Spinal cord (tissue), 10 donors: ENCODE data around the gene EGFL6. TPM values are rescaled to one million over a fixed set of nuclear protein-coding genes. Genes with fewer than 3 reads are reported as not detected.
"Not testable (repeated sequence)": the region's sequence is repeated elsewhere in the genome, so short reads cannot be mapped to it uniquely, and the experiment has no call there.

Experiments used
- DNase-seq, 6 donors: peaks; one replicate each; pipeline versions ENCODE4 v3.0.0 to v3.0.0-alpha.2; 2013 to 2015; ENCODE audit warnings: low spot score in 6 of 6, low read depth in 4 of 6
- H3K27ac ChIP-seq: one replicate; pipeline ENCODE4 v1.5.1; 2013; ENCODE audit warnings: low read depth, low read length, control low read depth
- H3K27me3 ChIP-seq: one replicate; pipeline ENCODE4 v1.6.1; 2013; ENCODE audit warnings: low read length; ENCODE audit not compliant: control insufficient read depth, insufficient read depth
- H3K36me3 ChIP-seq: one replicate; pipeline ENCODE4 v1.6.1; 2013; ENCODE audit warnings: low read length; ENCODE audit not compliant: control insufficient read depth, insufficient read depth
- H3K4me1 ChIP-seq: one replicate; pipeline ENCODE4 v1.6.1; 2013; ENCODE audit warnings: low read length; ENCODE audit not compliant: control insufficient read depth, insufficient read depth
- H3K4me3 ChIP-seq: one replicate; pipeline ENCODE4 v1.5.1; 2013; ENCODE audit warnings: low read depth, low read length, control low read depth
- H3K9me3 ChIP-seq: one replicate; pipeline ENCODE4 v1.6.1; 2013; ENCODE audit warnings: low read length; ENCODE audit not compliant: control insufficient read depth, insufficient read depth
- WGBS: methylation state at CpG from one replicate; pipeline ENCODE4 v1.1.5; 2013; ENCODE audit warnings: missing lambda C conversion rate; ENCODE audit not compliant: insufficient coverage; 5-methylcytosine and 5-hydroxymethylcytosine counted together
- polyA plus RNA-seq, 2 donors: library from polyadenylated mRNA; unstranded; fragments of 120-200 nt; gene quantifications; one replicate each; pipeline ENCODE4 v1.2.1, GENCODE V29; 2013; ENCODE audit not compliant: insufficient read length in 2 of 2
- total RNA-seq, 2 donors: library from RNA; depleted of rRNA in 1 of 2; stranded (reverse); fragments of 120-200 nt in 1 of 2; fragments of >200 nt in 1 of 2; gene quantifications; one replicate each; pipeline versions ENCODE4 v1.2.3 to v1.2.4, GENCODE V29; 2013 to 2014
- donor health status: healthy.

The EGFL6 gene
- total and polyA plus RNA-seq, 4 donors, result 12.7 to 27.8 (median 18.3) TPM

GRCh38 chrX:13659063-13659462, 89.7 kb downstream of the EGFL6 start:
- peak in 1 of 6 donors; percentile 1 for DNase-seq
- Histone ChIP-seq H3K4me1 (no peaks in the 10 kb centered on the region), H3K9me3 (no peaks in the 10 kb centered on the region), H3K36me3 (no peaks in the 10 kb centered on the region), H3K27me3 (peaks cover 33% of the 10 kb centered on the region), H3K27ac (peak overlapping the region; percentile 25), H3K4me3 (no peak overlapping the region)
- 25% methylated on average over 1 of the region's 6 CpGs for WGBS

GRCh38 chrX:13661735-13662288, 92.4 kb downstream of the EGFL6 start:
- no peak for DNase-seq
- Histone ChIP-seq H3K36me3 (no peaks in the 10 kb centered on the region), H3K9me3 (no peaks in the 10 kb centered on the region), H3K4me3 (no peak overlapping the region), H3K27ac (no peak overlapping the region), H3K27me3 (peaks cover 30% of the 10 kb centered on the region), H3K4me1 (no peaks in the 10 kb centered on the region)
- 90% methylated on average over 2 of the region's 6 CpGs for WGBS

GRCh38 chrX:13662355-13662791, 93.0 kb downstream of the EGFL6 start:
- H3K4me3 ChIP-seq, result no peak overlapping the region

GRCh38 chrX:13664020-13664419, 94.6 kb downstream of the EGFL6 start:
- no peak for DNase-seq
- H3K27me3 ChIP-seq, result peaks cover 35% of the 10 kb centered on the region
- H3K9me3 ChIP-seq, result no peaks in the 10 kb centered on the region
- H3K36me3 ChIP-seq, result no peaks in the 10 kb centered on the region
- H3K4me1 ChIP-seq, result peaks cover 6% of the 10 kb centered on the region
- H3K27ac ChIP-seq, result no peak overlapping the region
- 100% methylated on average over 1 of the region's 3 CpGs for WGBS
- no peak overlapping the region for H3K4me3 ChIP-seq

More at GRCh38 chrX:13662355-13662791, 93.0 kb downstream of the EGFL6 start:
- no peaks in the 10 kb centered on the region for H3K9me3 ChIP-seq
- no peak overlapping the region for H3K27ac ChIP-seq
- WGBS, result 72% methylated on average over 5 of the region's 6 CpGs
- DNase-seq, result peak in 1 of 6 donors; percentile 1
- peaks cover 3% of the 10 kb centered on the region for H3K4me1 ChIP-seq
- peaks cover 28% of the 10 kb centered on the region for H3K27me3 ChIP-seq
- no peaks in the 10 kb centered on the region for H3K36me3 ChIP-seq

- no CpG with 5 or more reads among the region's 3 CpGs for WGBS
- H3K9me3 ChIP-seq, result no peaks in the 10 kb centered on the region
- DNase-seq, result peak in 3 of 6 donors; percentile 44 to 63 (median 59)
- H3K27me3 ChIP-seq, result peaks cover 39% of the 10 kb centered on the region
- no peak overlapping the region for H3K4me3 ChIP-seq
- H3K36me3 ChIP-seq, result no peaks in the 10 kb centered on the region
- peak overlapping the region; percentile 33 for H3K27ac ChIP-seq
- peaks cover 6% of the 10 kb centered on the region for H3K4me1 ChIP-seq
Measured at GRCh38 chrX:13666836-13667235, 97.4 kb downstream of the EGFL6 start.

GRCh38 chrX:13667919-13668318, 98.5 kb downstream of the EGFL6 start:
- Histone ChIP-seq H3K4me1 (peaks cover 6% of the 10 kb centered on the region), H3K4me3 (no peak overlapping the region), H3K36me3 (no peaks in the 10 kb centered on the region), H3K9me3 (no peaks in the 10 kb centered on the region), H3K27me3 (peaks cover 32% of the 10 kb centered on the region), H3K27ac (no peak overlapping the region)
- DNase-seq, result no peak

GRCh38 chrX:13669246-13669737, 99.9 kb downstream of the EGFL6 start:
- H3K4me1 ChIP-seq, result peaks cover 6% of the 10 kb centered on the region
- DNase-seq, result no peak
- WGBS, result 60% methylated on average over 4 of the region's 9 CpGs
- peaks cover 26% of the 10 kb centered on the region for H3K27me3 ChIP-seq
- H3K9me3 ChIP-seq, result no peaks in the 10 kb centered on the region
- no peak overlapping the region for H3K4me3 ChIP-seq
- no peaks in the 10 kb centered on the region for H3K36me3 ChIP-seq
- no peak overlapping the region for H3K27ac ChIP-seq

- 94% methylated on average over 4 of the region's 8 CpGs for WGBS
- H3K27me3 ChIP-seq, result peaks cover 25% of the 10 kb centered on the region
- not testable (repeated sequence) for H3K27ac ChIP-seq, H3K4me3 ChIP-seq, H3K36me3 ChIP-seq, H3K4me1 ChIP-seq, DNase-seq, H3K9me3 ChIP-seq
Measured at GRCh38 chrX:13669755-13670154, 100.4 kb downstream of the EGFL6 start.

GRCh38 chrX:13670197-13670596, 100.8 kb downstream of the EGFL6 start:
- no peaks in the 10 kb centered on the region for H3K36me3 ChIP-seq
- no peak overlapping the region for H3K27ac ChIP-seq
- no peak overlapping the region for H3K4me3 ChIP-seq
- no peak for DNase-seq
- H3K9me3 ChIP-seq, result no peaks in the 10 kb centered on the region
- H3K27me3 ChIP-seq, result peaks cover 23% of the 10 kb centered on the region
- WGBS, result 89% methylated on average over 5 of the region's 5 CpGs
- H3K4me1 ChIP-seq, result peaks cover 6% of the 10 kb centered on the region

GRCh38 chrX:13673016-13673415, 103.6 kb downstream of the EGFL6 start:
- Histone ChIP-seq H3K9me3 (no peaks in the 10 kb centered on the region), H3K36me3 (no peaks in the 10 kb centered on the region), H3K27ac (no peak overlapping the region), H3K4me1 (no peaks in the 10 kb centered on the region), H3K27me3 (peaks cover 15% of the 10 kb centered on the region), H3K4me3 (no peak overlapping the region)
- no peak for DNase-seq
